H1 (cell line): ENCODE results near the gene GAS7.

Experiments used
- ASH2L ChIP-seq: fragments of 200-600, 300-600 bp; sonication (generic); IDR thresholded peaks from one replicate; pipeline ENCODE4 v1.7.1; 2017; ENCODE audit warnings: low read length
- GABPA ChIP-seq: IDR thresholded peaks from 2 replicates; pipeline ENCODE4 v1.6.1; 2011; ENCODE audit warnings: mild to moderate bottlenecking, low read length, moderate library complexity, borderline replicate concordance; ENCODE audit not compliant: insufficient read depth
- POLR2A ChIP-seq, 2 experiments: IDR thresholded peaks; 1 replicate in 1 of 2; 2 replicates in 1 of 2; pipeline ENCODE4 v1.6.1; 2011; ENCODE audit warnings: low read depth in 2 of 2, low read length in 2 of 2, mild to moderate bottlenecking in 2 of 2; ENCODE audit errors: control extremely low read depth in 1 of 2
- TF ChIP-seq, protein P1 (sequence below): IDR thresholded peaks from 2 replicates; pipeline ENCODE4 v1.6.1; 2012; ENCODE audit warnings: low read length, inconsistent platforms
- TF ChIP-seq, protein P2 (sequence below), 3 experiments: IDR thresholded peaks; 1 replicate in 2 of 3; 2 replicates in 1 of 3; pipeline versions ENCODE4 v1.5.1 to v1.6.1; 2011; ENCODE audit warnings: low read length in 3 of 3, mild to moderate bottlenecking in 3 of 3, inconsistent platforms in 2 of 3, low read depth in 1 of 3, moderate library complexity in 1 of 3; ENCODE audit not compliant: insufficient read depth in 1 of 3; ENCODE audit errors: control extremely low read depth in 1 of 3

DNA sequence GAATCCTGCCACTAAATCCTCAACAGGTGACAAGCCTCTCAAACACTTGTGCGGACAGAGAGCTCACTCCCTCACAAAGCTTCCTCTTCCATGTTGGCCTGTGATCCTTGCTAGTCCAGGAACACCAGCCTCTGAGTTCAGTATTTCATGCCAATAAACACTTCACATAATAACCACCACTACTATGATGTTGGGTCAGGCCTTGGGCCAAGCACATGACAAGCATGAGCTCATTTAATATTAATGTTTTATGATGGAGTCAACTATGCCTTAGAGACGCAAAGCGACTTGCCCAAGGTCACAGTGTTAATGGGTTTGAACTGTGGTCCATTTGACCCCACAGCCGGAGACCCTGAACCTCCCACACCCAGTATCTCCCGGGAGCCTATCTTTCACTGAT lies 129.1 kb downstream of the GAS7 start:
- TF ChIP-seq, protein P1, sequence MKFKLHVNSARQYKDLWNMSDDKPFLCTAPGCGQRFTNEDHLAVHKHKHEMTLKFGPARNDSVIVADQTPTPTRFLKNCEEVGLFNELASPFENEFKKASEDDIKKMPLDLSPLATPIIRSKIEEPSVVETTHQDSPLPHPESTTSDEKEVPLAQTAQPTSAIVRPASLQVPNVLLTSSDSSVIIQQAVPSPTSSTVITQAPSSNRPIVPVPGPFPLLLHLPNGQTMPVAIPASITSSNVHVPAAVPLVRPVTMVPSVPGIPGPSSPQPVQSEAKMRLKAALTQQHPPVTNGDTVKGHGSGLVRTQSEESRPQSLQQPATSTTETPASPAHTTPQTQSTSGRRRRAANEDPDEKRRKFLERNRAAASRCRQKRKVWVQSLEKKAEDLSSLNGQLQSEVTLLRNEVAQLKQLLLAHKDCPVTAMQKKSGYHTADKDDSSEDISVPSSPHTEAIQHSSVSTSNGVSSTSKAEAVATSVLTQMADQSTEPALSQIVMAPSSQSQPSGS, result no peak
- TF ChIP-seq, protein P2, sequence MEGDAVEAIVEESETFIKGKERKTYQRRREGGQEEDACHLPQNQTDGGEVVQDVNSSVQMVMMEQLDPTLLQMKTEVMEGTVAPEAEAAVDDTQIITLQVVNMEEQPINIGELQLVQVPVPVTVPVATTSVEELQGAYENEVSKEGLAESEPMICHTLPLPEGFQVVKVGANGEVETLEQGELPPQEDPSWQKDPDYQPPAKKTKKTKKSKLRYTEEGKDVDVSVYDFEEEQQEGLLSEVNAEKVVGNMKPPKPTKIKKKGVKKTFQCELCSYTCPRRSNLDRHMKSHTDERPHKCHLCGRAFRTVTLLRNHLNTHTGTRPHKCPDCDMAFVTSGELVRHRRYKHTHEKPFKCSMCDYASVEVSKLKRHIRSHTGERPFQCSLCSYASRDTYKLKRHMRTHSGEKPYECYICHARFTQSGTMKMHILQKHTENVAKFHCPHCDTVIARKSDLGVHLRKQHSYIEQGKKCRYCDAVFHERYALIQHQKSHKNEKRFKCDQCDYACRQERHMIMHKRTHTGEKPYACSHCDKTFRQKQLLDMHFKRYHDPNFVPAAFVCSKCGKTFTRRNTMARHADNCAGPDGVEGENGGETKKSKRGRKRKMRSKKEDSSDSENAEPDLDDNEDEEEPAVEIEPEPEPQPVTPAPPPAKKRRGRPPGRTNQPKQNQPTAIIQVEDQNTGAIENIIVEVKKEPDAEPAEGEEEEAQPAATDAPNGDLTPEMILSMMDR (IDR thresholded peaks at IDR 0.05; ENCODE audit: control extremely low read depth in 1 of 3, insufficient read depth in 1 of 3, low read depth in 1 of 3, low read length in 3 of 3), result no peak
- TF ChIP-seq POLR2A (IDR thresholded peaks at IDR 0.05; ENCODE audit: control extremely low read depth in 1 of 2, low read depth in 2 of 2, low read length in 2 of 2), result no peak
- no peak for TF ChIP-seq ASH2L
- no peak for TF ChIP-seq GABPA
